Loucy (cell line): ENCODE results near the gene DNAJC1.

ENCODE experiments used
- CTCF ChIP-seq: fragments of 200-600 bp; sonication (generic); conservative IDR thresholded peaks from 2 replicates; pipeline ENCODE4 v1.5.1; 2014; ENCODE audit warnings: mild to moderate bottlenecking, antibody characterized with exemption, low read length
- EZH2phosphoT487 ChIP-seq: fragments of 200-600 bp; IDR thresholded peaks from 2 replicates; pipeline ENCODE4 v1.6.1; 2018; ENCODE audit warnings: antibody characterized with exemption, mild to moderate bottlenecking, moderate library complexity, borderline replicate concordance

GRCh38 chr10:21830037-21830436, 173.5 kb downstream of the DNAJC1 start:
- TF ChIP-seq CTCF (no peak), EZH2phosphoT487 (no peak)
